ENCODE results near the gene PCDH9. TPM values are rescaled to one million over a fixed set of nuclear protein-coding genes. Genes with fewer than 3 reads are reported as not detected.

Gene PCDH9
- total and polyA plus RNA-seq, 7 experiments from 2014 or later = 0.08 to 1.3 (median 0.21) TPM

GRCh38 chr13:66655847-66656454 lies 574.2 kb downstream of the PCDH9 start:
- no peak overlapping the region for H3K4me3 Mint-ChIP-seq
- DNase-seq = no peak
- no peaks in the 10 kb centered on the region for H3K36me3 Mint-ChIP-seq
- intact Hi-C loops (cut with micrococcal nuclease) = no loop called here
- no peak for ATAC-seq
- ChIA-PET CTCF (no interaction called here), POLR2A (interaction anchor here (0.7 kb wide), 1 partner anchor 30 kb away, joined by 3 read pairs; no protein-coding TSS in a partner anchor)
- H3K4me1 Mint-ChIP-seq = no peaks in the 10 kb centered on the region
- Histone ChIP-seq H3K9me3 (ENCODE audit: control insufficient read depth in 2 of 3, low read length in 3 of 3) (no peaks in the 10 kb centered on the region), H3K27ac (ENCODE audit: low read depth, low read length) (no peak overlapping the region), H3K36me3 (ENCODE audit: control insufficient read depth in 2 of 3, insufficient read depth in 3 of 3, low read length in 3 of 3) (no peaks in the 10 kb centered on the region), H3K4me3 (ENCODE audit: low read length) (no peak overlapping the region), H3K4me1 (ENCODE audit: control insufficient read depth in 2 of 2, insufficient read depth in 2 of 2, low read length in 2 of 2) (no peaks in the 10 kb centered on the region), H3K27me3 (ENCODE audit: control insufficient read depth in 2 of 2, insufficient read depth in 2 of 2, low read length in 2 of 2) (no peaks in the 10 kb centered on the region)
- no peak overlapping the region for H3K27ac Mint-ChIP-seq
- H3K27me3 Mint-ChIP-seq = no peaks in the 10 kb centered on the region
- H3K9me3 Mint-ChIP-seq = peaks cover 0 to 12% (median 0%) of the 10 kb centered on the region in 11 donors

GRCh38 chr13:66644855-66645460 lies 585.2 kb downstream of the PCDH9 start:
- H3K27ac ChIP-seq (ENCODE audit: low read depth, low read length) = no peak overlapping the region
- no peaks in the 10 kb centered on the region for H3K9me3 Mint-ChIP-seq
- intact Hi-C loops (cut with micrococcal nuclease) = no loop called here
- H3K4me1 Mint-ChIP-seq = peaks cover 0 to 2% (median 0%) of the 10 kb centered on the region in 7 donors
- ChIA-PET POLR2A (no interaction called here), CTCF (no interaction called here)
- ATAC-seq (no peak), DNase-seq (no peak)
- H3K4me3 Mint-ChIP-seq = no peak overlapping the region
- H3K9me3 ChIP-seq (ENCODE audit: control insufficient read depth in 2 of 3, low read length in 3 of 3) = no peaks in the 10 kb centered on the region
- no peaks in the 10 kb centered on the region for H3K27me3 Mint-ChIP-seq
- H3K27ac Mint-ChIP-seq = no peak overlapping the region
- no peaks in the 10 kb centered on the region for H3K36me3 ChIP-seq (ENCODE audit: control insufficient read depth in 2 of 3, insufficient read depth in 3 of 3, low read length in 3 of 3)
- no peaks in the 10 kb centered on the region for H3K36me3 Mint-ChIP-seq
- H3K27me3 ChIP-seq (ENCODE audit: control insufficient read depth in 2 of 2, insufficient read depth in 2 of 2, low read length in 2 of 2) = no peaks in the 10 kb centered on the region
- H3K4me1 ChIP-seq (ENCODE audit: control insufficient read depth in 2 of 2, insufficient read depth in 2 of 2, low read length in 2 of 2) = no peaks in the 10 kb centered on the region
- H3K4me3 ChIP-seq (ENCODE audit: low read length) = no peak overlapping the region

- H3K9me3 ChIP-seq (ENCODE audit: control insufficient read depth in 2 of 3, low read length in 3 of 3) = no peaks in the 10 kb centered on the region
- no peak for DNase-seq
- no peak overlapping the region for H3K27ac Mint-ChIP-seq
- no peaks in the 10 kb centered on the region for H3K36me3 Mint-ChIP-seq
- ChIA-PET POLR2A (no interaction called here), CTCF (no interaction called here)
- H3K4me1 Mint-ChIP-seq = peaks cover 0 to 2% (median 0%) of the 10 kb centered on the region in 7 donors
- H3K27me3 Mint-ChIP-seq = no peaks in the 10 kb centered on the region
- H3K4me3 Mint-ChIP-seq = no peak overlapping the region
- no peaks in the 10 kb centered on the region for H3K27me3 ChIP-seq (ENCODE audit: control insufficient read depth in 2 of 2, insufficient read depth in 2 of 2, low read length in 2 of 2)
- intact Hi-C loops (cut with micrococcal nuclease) = no loop called here
- no peaks in the 10 kb centered on the region for H3K4me1 ChIP-seq (ENCODE audit: control insufficient read depth in 2 of 2, insufficient read depth in 2 of 2, low read length in 2 of 2)
- H3K36me3 ChIP-seq (ENCODE audit: control insufficient read depth in 2 of 3, insufficient read depth in 3 of 3, low read length in 3 of 3) = no peaks in the 10 kb centered on the region
- peaks cover 0 to 5% (median 0%) of the 10 kb centered on the region in 11 donors for H3K9me3 Mint-ChIP-seq
- no peak for ATAC-seq
- no peak overlapping the region for H3K4me3 ChIP-seq (ENCODE audit: low read length)
- no peak overlapping the region for H3K27ac ChIP-seq (ENCODE audit: low read depth, low read length)
Measured at GRCh38 chr13:66640231-66640630, 589.9 kb downstream of the PCDH9 start.

GRCh38 chr13:66639044-66639443 lies 591.1 kb downstream of the PCDH9 start:
- CTCF ChIA-PET = no interaction called here
- H3K4me3 ChIP-seq (ENCODE audit: low read length) = no peak overlapping the region
- no peak overlapping the region for H3K27ac ChIP-seq (ENCODE audit: low read depth, low read length)
- no peaks in the 10 kb centered on the region for H3K9me3 ChIP-seq (ENCODE audit: control insufficient read depth in 2 of 3, low read length in 3 of 3)
- H3K4me1 Mint-ChIP-seq = no peaks in the 10 kb centered on the region
- H3K36me3 ChIP-seq (ENCODE audit: control insufficient read depth in 2 of 3, insufficient read depth in 3 of 3, low read length in 3 of 3) = no peaks in the 10 kb centered on the region
- intact Hi-C loops (cut with micrococcal nuclease) = no loop called here
- H3K27me3 Mint-ChIP-seq = no peaks in the 10 kb centered on the region
- H3K4me1 ChIP-seq (ENCODE audit: control insufficient read depth in 2 of 2, insufficient read depth in 2 of 2, low read length in 2 of 2) = no peaks in the 10 kb centered on the region
- no peak overlapping the region for H3K27ac Mint-ChIP-seq
- peaks cover 0 to 8% (median 0%) of the 10 kb centered on the region in 11 donors for H3K9me3 Mint-ChIP-seq
- no peaks in the 10 kb centered on the region for H3K27me3 ChIP-seq (ENCODE audit: control insufficient read depth in 2 of 2, insufficient read depth in 2 of 2, low read length in 2 of 2)
- no peak for DNase-seq
- POLR2A ChIA-PET = no interaction called here
- no peaks in the 10 kb centered on the region for H3K36me3 Mint-ChIP-seq
- no peak for ATAC-seq
- H3K4me3 Mint-ChIP-seq = no peak overlapping the region

- intact Hi-C loops (cut with micrococcal nuclease) = no loop called here
- H3K4me1 ChIP-seq (ENCODE audit: control insufficient read depth in 2 of 2, insufficient read depth in 2 of 2, low read length in 2 of 2) = no peaks in the 10 kb centered on the region
- Mint-ChIP-seq H3K9me3 (peaks cover 0 to 10% (median 0%) of the 10 kb centered on the region in 11 donors), H3K4me1 (no peaks in the 10 kb centered on the region), H3K27ac (no peak overlapping the region), H3K36me3 (no peaks in the 10 kb centered on the region), H3K4me3 (no peak overlapping the region), H3K27me3 (no peaks in the 10 kb centered on the region)
- H3K27me3 ChIP-seq (ENCODE audit: control insufficient read depth in 2 of 2, insufficient read depth in 2 of 2, low read length in 2 of 2) = no peaks in the 10 kb centered on the region
- ATAC-seq = no peak
- no peak for DNase-seq
- no peak overlapping the region for H3K27ac ChIP-seq (ENCODE audit: low read depth, low read length)
- POLR2A ChIA-PET = no interaction called here
- CTCF ChIA-PET = no interaction called here
- H3K36me3 ChIP-seq (ENCODE audit: control insufficient read depth in 2 of 3, insufficient read depth in 3 of 3, low read length in 3 of 3) = no peaks in the 10 kb centered on the region
- H3K4me3 ChIP-seq (ENCODE audit: low read length) = no peak overlapping the region
- no peaks in the 10 kb centered on the region for H3K9me3 ChIP-seq (ENCODE audit: control insufficient read depth in 2 of 3, low read length in 3 of 3)
Measured at GRCh38 chr13:66635526-66635925, 594.6 kb downstream of the PCDH9 start.

- POLR2A ChIA-PET = no interaction called here
- Histone ChIP-seq H3K4me3 (ENCODE audit: low read length) (no peak overlapping the region), H3K27me3 (ENCODE audit: control insufficient read depth in 2 of 2, insufficient read depth in 2 of 2, low read length in 2 of 2) (no peaks in the 10 kb centered on the region), H3K27ac (ENCODE audit: low read depth, low read length) (no peak overlapping the region), H3K9me3 (ENCODE audit: control insufficient read depth in 2 of 3, low read length in 3 of 3) (no peaks in the 10 kb centered on the region), H3K36me3 (ENCODE audit: control insufficient read depth in 2 of 3, insufficient read depth in 3 of 3, low read length in 3 of 3) (no peaks in the 10 kb centered on the region), H3K4me1 (ENCODE audit: control insufficient read depth in 2 of 2, insufficient read depth in 2 of 2, low read length in 2 of 2) (no peaks in the 10 kb centered on the region)
- H3K4me3 Mint-ChIP-seq = no peak overlapping the region
- peaks cover 0 to 10% (median 0%) of the 10 kb centered on the region in 11 donors for H3K9me3 Mint-ChIP-seq
- no peaks in the 10 kb centered on the region for H3K27me3 Mint-ChIP-seq
- CTCF ChIA-PET = no interaction called here
- no peak overlapping the region for H3K27ac Mint-ChIP-seq
- ATAC-seq = no peak
- no peaks in the 10 kb centered on the region for H3K4me1 Mint-ChIP-seq
- intact Hi-C loops (cut with micrococcal nuclease) = no loop called here
- DNase-seq = no peak
- H3K36me3 Mint-ChIP-seq = no peaks in the 10 kb centered on the region
Measured at GRCh38 chr13:66634384-66634783, 595.8 kb downstream of the PCDH9 start.

GRCh38 chr13:66627512-66627911 lies 602.6 kb downstream of the PCDH9 start:
- DNase-seq = no peak
- no peaks in the 10 kb centered on the region for H3K4me1 ChIP-seq (ENCODE audit: control insufficient read depth in 2 of 2, insufficient read depth in 2 of 2, low read length in 2 of 2)
- no peak overlapping the region for H3K27ac ChIP-seq (ENCODE audit: low read depth, low read length)
- H3K36me3 Mint-ChIP-seq = no peaks in the 10 kb centered on the region
- H3K9me3 Mint-ChIP-seq = peaks cover 0 to 5% (median 0%) of the 10 kb centered on the region in 11 donors
- H3K27me3 Mint-ChIP-seq = no peaks in the 10 kb centered on the region
- H3K4me3 ChIP-seq (ENCODE audit: low read length) = no peak overlapping the region
- no peaks in the 10 kb centered on the region for H3K27me3 ChIP-seq (ENCODE audit: control insufficient read depth in 2 of 2, insufficient read depth in 2 of 2, low read length in 2 of 2)
- no peak overlapping the region for H3K27ac Mint-ChIP-seq
- intact Hi-C loops (cut with micrococcal nuclease) = no loop called here
- H3K4me3 Mint-ChIP-seq = no peak overlapping the region
- H3K4me1 Mint-ChIP-seq = no peaks in the 10 kb centered on the region
- H3K9me3 ChIP-seq (ENCODE audit: control insufficient read depth in 2 of 3, low read length in 3 of 3) = no peaks in the 10 kb centered on the region
- ChIA-PET CTCF (interaction anchor here (0.7 kb wide), 1 partner anchor 1468 kb away, joined by 3 read pairs; no protein-coding TSS in a partner anchor), POLR2A (no interaction called here)
- ATAC-seq = no peak
- H3K36me3 ChIP-seq (ENCODE audit: control insufficient read depth in 2 of 3, insufficient read depth in 3 of 3, low read length in 3 of 3) = no peaks in the 10 kb centered on the region
